ENCODE results near the gene CRLF3. TPM values are rescaled to one million over a fixed set of nuclear protein-coding genes. Genes with fewer than 3 reads are reported as not detected.

The CRLF3 gene
- total RNA-seq, 2 experiments from 2014 or later, result 61.4 to 65.6 TPM

DNA sequence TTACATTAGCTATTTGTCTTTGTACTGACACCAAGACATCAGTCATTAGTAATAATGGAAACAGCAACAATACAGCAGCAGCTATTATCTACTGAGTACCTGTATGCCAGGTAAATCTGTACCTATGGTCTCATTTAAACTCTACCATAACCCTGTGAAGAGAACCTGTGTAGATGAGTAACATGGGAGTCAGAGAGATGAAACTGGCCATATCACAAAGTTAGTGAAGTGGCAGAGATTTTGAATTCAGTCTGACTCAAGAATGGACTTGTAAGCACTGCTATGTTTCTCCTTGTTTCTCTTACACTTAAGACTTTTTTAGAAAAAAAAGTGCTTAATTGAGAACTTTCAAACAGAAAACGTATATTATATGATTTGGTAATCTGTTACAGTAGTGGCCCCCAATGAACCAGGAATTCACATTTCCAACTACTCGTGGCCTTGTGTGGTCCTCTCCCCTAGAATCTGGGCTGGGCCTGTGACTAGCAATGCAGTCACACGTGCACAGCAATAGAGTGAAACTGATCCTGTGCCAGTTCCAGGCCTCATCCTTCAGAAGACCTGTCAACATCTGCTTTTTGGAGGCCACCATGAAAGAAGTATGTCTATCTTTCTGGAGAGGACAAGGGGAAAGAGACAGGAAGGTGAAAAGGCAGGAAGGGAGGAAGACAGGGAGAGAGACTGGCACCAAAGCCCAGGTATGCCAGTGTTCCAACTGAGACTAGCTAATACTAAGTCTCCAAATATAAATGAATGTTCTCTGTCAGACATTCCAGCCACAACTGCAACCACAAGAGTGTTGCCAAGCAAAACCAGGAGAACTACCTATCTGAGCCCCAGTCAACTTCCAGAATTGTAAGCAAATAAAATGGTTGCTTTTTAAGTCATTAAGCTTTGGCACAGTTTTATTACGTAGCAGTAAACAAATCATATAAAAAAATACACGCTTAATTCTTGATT, 12.0 kb downstream of the CRLF3 start:
- CTCF ChIA-PET, result interaction anchor here (11.7 kb wide), 1 partner anchor 11 kb away, joined by 316 read pairs; the partner anchor contains the start of gene CRLF3
- Mint-ChIP-seq H3K27me3 (ENCODE audit: low read depth) (no peaks in the 10 kb centered on the region), H3K4me1 (ENCODE audit: low read depth) (peaks cover 52% of the 10 kb centered on the region), H3K27ac (peak overlapping the region; percentile 77), H3K9me3 (ENCODE audit: insufficient read depth) (no peaks in the 10 kb centered on the region), H3K36me3 (ENCODE audit: low read depth) (peaks cover 36% of the 10 kb centered on the region), H3K4me3 (no peak overlapping the region)
- POLR2A ChIA-PET, result interaction anchor here (11.2 kb wide), 1 partner anchor 10 kb away, joined by 218 read pairs; the partner anchor contains the start of gene CRLF3
- DNase-seq (no peak), ATAC-seq (no peak)

- ATAC-seq (no peak), DNase-seq (no peak)
- peak overlapping the region; percentile 99 for H3K27ac Mint-ChIP-seq
- ChIA-PET POLR2A (interaction anchor here (0.6 to 11.2 kb wide), 5 partner anchors 11 to 510 kb away, joined by 3 to 218 read pairs (median 4); partner anchors contain the start of genes ATAD5 and CRLF3), CTCF (interaction anchor here (1.9 to 11.7 kb wide), 4 partner anchors 9 to 22 kb away, joined by 6 to 316 read pairs (median 10); partner anchors contain the start of genes ATAD5 and CRLF3)
- H3K4me3 Mint-ChIP-seq, result peak overlapping the region; percentile 85
- H3K36me3 Mint-ChIP-seq (ENCODE audit: low read depth), result peaks cover 27% of the 10 kb centered on the region
- no peaks in the 10 kb centered on the region for H3K27me3 Mint-ChIP-seq (ENCODE audit: low read depth)
- no peaks in the 10 kb centered on the region for H3K9me3 Mint-ChIP-seq (ENCODE audit: insufficient read depth)
- H3K4me1 Mint-ChIP-seq (ENCODE audit: low read depth), result peaks cover 60% of the 10 kb centered on the region
These were observed 14.6 kb downstream of the CRLF3 start for GRCh38 chr17:30809867-30810266.

GRCh38 chr17:30808785-30809286, 15.7 kb downstream of the CRLF3 start:
- Mint-ChIP-seq H3K4me3 (peak overlapping the region; percentile 85), H3K27me3 (ENCODE audit: low read depth) (no peaks in the 10 kb centered on the region), H3K27ac (peak overlapping the region; percentile 99), H3K36me3 (ENCODE audit: low read depth) (peaks cover 35% of the 10 kb centered on the region), H3K9me3 (ENCODE audit: insufficient read depth) (no peaks in the 10 kb centered on the region), H3K4me1 (ENCODE audit: low read depth) (peaks cover 64% of the 10 kb centered on the region)
- DNase-seq (peak; percentile 74), ATAC-seq (peak; percentile 92)
- ChIA-PET CTCF (interaction anchor here (0.9 to 11.7 kb wide), 5 partner anchors 10 to 23 kb away, joined by 3 to 316 read pairs (median 6); partner anchors contain the start of genes ATAD5 and CRLF3), POLR2A (interaction anchor here (0.7 to 11.2 kb wide), 6 partner anchors 13 to 1252 kb away, joined by 3 to 218 read pairs (median 4); partner anchors contain the start of genes ATAD5 and CRLF3)

DNA sequence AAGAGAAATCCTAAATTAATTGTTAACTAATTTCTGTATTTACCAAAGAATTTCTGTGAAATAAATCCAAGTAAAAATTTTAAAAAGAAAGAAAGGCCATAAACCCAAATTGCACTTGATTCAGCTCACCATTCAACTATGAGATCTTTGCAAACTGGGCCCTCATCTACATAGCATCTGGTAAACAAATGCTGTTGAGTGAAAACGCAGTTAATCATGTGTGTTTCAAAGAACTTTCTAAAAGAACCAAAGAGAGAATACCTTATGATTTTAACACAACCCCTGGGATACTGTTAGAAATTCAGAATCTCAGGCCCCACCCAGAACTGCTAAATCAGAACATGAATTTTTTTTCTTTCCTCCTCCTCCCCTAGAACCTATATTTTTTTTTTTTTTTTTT, 16.6 kb downstream of the CRLF3 start:
- ATAC-seq (no peak), DNase-seq (no peak)
- H3K27me3 Mint-ChIP-seq (ENCODE audit: low read depth), result no peaks in the 10 kb centered on the region
- peak overlapping the region; percentile 99 for H3K27ac Mint-ChIP-seq
- H3K9me3 Mint-ChIP-seq (ENCODE audit: insufficient read depth), result no peaks in the 10 kb centered on the region
- H3K36me3 Mint-ChIP-seq (ENCODE audit: low read depth), result peaks cover 39% of the 10 kb centered on the region
- peak overlapping the region; percentile 85 for H3K4me3 Mint-ChIP-seq
- ChIA-PET CTCF (interaction anchor here (0.9 to 11.7 kb wide), 3 partner anchors 16 to 24 kb away, joined by 3 to 316 read pairs (median 14); partner anchors contain the start of genes ATAD5 and CRLF3), POLR2A (interaction anchor here (11.2 kb wide), 1 partner anchor 15 kb away, joined by 218 read pairs; the partner anchor contains the start of gene CRLF3)
- peaks cover 55% of the 10 kb centered on the region for H3K4me1 Mint-ChIP-seq (ENCODE audit: low read depth)

DNA sequence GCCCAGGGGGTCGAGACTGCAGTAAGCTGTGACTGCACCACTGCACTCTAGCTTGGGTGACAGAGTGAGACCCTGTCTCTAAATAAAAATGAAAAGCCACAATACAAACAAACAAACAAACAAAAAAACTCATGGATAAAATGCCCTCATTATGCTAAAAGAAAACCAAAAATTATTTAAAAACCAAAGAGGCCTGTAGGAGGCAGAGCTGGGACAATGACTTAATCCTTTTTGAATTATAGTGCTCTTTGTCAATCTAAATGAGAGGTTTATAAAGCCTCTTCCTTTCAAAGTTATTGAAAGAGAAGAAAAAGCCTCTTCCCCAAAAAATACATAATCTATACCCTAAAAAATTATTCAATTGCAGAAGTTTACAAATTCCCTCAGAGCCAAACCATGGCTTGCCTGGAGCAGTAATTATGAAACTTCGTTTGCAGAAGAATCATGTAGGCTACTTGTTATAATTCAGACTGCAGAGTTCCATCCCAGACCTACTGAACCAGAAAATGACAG, 18.5 kb downstream of the CRLF3 start:
- Mint-ChIP-seq H3K36me3 (ENCODE audit: low read depth) (peaks cover 47% of the 10 kb centered on the region), H3K4me3 (no peak overlapping the region), H3K4me1 (ENCODE audit: low read depth) (peaks cover 44% of the 10 kb centered on the region), H3K27ac (peak overlapping the region; percentile 80), H3K9me3 (ENCODE audit: insufficient read depth) (no peaks in the 10 kb centered on the region), H3K27me3 (ENCODE audit: low read depth) (no peaks in the 10 kb centered on the region)
- ATAC-seq (no peak), DNase-seq (no peak)
- ChIA-PET CTCF (interaction anchor here (1.7 to 11.7 kb wide), 2 partner anchors 10 to 18 kb away, joined by 11 to 316 read pairs; partner anchors contain the start of gene CRLF3), POLR2A (interaction anchor here (11.2 kb wide), 1 partner anchor 16 kb away, joined by 218 read pairs; the partner anchor contains the start of gene CRLF3)

DNA sequence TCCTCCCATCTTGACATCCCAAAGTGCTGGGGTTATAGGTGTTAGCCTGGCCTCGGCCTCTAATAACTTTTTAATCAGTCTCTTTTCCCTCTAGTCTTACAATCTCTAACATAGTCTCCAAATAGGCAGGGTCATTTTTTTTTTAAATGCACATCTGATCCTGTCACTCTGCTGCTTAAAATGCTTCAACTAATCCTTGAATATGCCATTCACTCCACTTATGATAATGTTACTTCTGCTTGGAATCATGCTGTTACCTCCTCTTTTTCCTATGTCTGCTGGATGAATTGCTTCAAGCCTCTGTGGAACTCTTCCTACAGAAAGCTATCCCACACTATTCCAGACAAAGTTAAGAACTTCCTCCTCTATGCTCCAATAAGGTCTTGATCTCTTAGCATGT, 22.8 kb downstream of the CRLF3 start:
- no peak for DNase-seq
- ChIA-PET CTCF (interaction anchor here (11.7 kb wide), 1 partner anchor 22 kb away, joined by 316 read pairs; the partner anchor contains the start of gene CRLF3), POLR2A (no interaction called here)
- peaks cover 17% of the 10 kb centered on the region for H3K4me1 Mint-ChIP-seq (ENCODE audit: low read depth)
- H3K36me3 Mint-ChIP-seq (ENCODE audit: low read depth), result peaks cover 56% of the 10 kb centered on the region
- H3K4me3 Mint-ChIP-seq, result no peak overlapping the region
- no peaks in the 10 kb centered on the region for H3K9me3 Mint-ChIP-seq (ENCODE audit: insufficient read depth)
- no peak for ATAC-seq
- H3K27me3 Mint-ChIP-seq (ENCODE audit: low read depth), result no peaks in the 10 kb centered on the region
- no peak overlapping the region for H3K27ac Mint-ChIP-seq

- POLR2A ChIA-PET, result interaction anchor here (1.0 to 1.3 kb wide), 2 partner anchors 13 to 28 kb away, joined by 3 to 6 read pairs; partner anchors contain the start of gene CRLF3
- Mint-ChIP-seq H3K4me3 (no peak overlapping the region), H3K27ac (no peak overlapping the region), H3K9me3 (ENCODE audit: insufficient read depth) (no peaks in the 10 kb centered on the region), H3K27me3 (ENCODE audit: low read depth) (no peaks in the 10 kb centered on the region), H3K4me1 (ENCODE audit: low read depth) (peaks cover 8% of the 10 kb centered on the region), H3K36me3 (ENCODE audit: low read depth) (peaks cover 59% of the 10 kb centered on the region)
- CTCF ChIA-PET, result interaction anchor here (1.7 to 2.0 kb wide), 2 partner anchors 10 to 30 kb away, joined by 11 to 15 read pairs; no protein-coding TSS in a partner anchor
- no peak for ATAC-seq
- DNase-seq, result peak; percentile 18
These were observed 28.5 kb downstream of the CRLF3 start for GRCh38 chr17:30796016-30796415.

- H3K9me3 Mint-ChIP-seq (ENCODE audit: insufficient read depth), result no peaks in the 10 kb centered on the region
- H3K27ac Mint-ChIP-seq, result no peak overlapping the region
- H3K4me1 Mint-ChIP-seq (ENCODE audit: low read depth), result peaks cover 15% of the 10 kb centered on the region
- CTCF ChIA-PET, result interaction anchor here (6.3 kb wide), 1 partner anchor 31 kb away, joined by 33 read pairs; the partner anchor contains the start of gene CRLF3
- DNase-seq (no peak), ATAC-seq (no peak)
- no peak overlapping the region for H3K4me3 Mint-ChIP-seq
- H3K27me3 Mint-ChIP-seq (ENCODE audit: low read depth), result no peaks in the 10 kb centered on the region
- H3K36me3 Mint-ChIP-seq (ENCODE audit: low read depth), result peaks cover 60% of the 10 kb centered on the region
- POLR2A ChIA-PET, result interaction anchor here (1.2 kb wide), 1 partner anchor 14 kb away, joined by 5 read pairs; no protein-coding TSS in a partner anchor
These were observed 30.1 kb downstream of the CRLF3 start for GRCh38 chr17:30794372-30794771.

- DNase-seq, result peak; percentile 18
- ChIA-PET POLR2A (interaction anchor here (1.2 kb wide), 1 partner anchor 13 kb away, joined by 5 read pairs; no protein-coding TSS in a partner anchor), CTCF (interaction anchor here (6.3 kb wide), 1 partner anchor 32 kb away, joined by 33 read pairs; the partner anchor contains the start of gene CRLF3)
- Mint-ChIP-seq H3K9me3 (ENCODE audit: insufficient read depth) (no peaks in the 10 kb centered on the region), H3K4me3 (no peak overlapping the region), H3K4me1 (ENCODE audit: low read depth) (peaks cover 15% of the 10 kb centered on the region), H3K27ac (no peak overlapping the region), H3K36me3 (ENCODE audit: low read depth) (peaks cover 65% of the 10 kb centered on the region), H3K27me3 (ENCODE audit: low read depth) (no peaks in the 10 kb centered on the region)
- no peak for ATAC-seq
These were observed 31.1 kb downstream of the CRLF3 start for GRCh38 chr17:30793282-30793977.

- Mint-ChIP-seq H3K4me1 (ENCODE audit: low read depth) (peaks cover 8% of the 10 kb centered on the region), H3K4me3 (no peak overlapping the region), H3K27me3 (ENCODE audit: low read depth) (no peaks in the 10 kb centered on the region), H3K36me3 (ENCODE audit: low read depth) (peaks cover 64% of the 10 kb centered on the region), H3K9me3 (ENCODE audit: insufficient read depth) (no peaks in the 10 kb centered on the region), H3K27ac (peak overlapping the region; percentile 78)
- CTCF ChIA-PET, result interaction anchor here (0.7 to 6.3 kb wide), 5 partner anchors 9 to 41 kb away, joined by 3 to 33 read pairs (median 3); partner anchors contain the start of gene CRLF3
- POLR2A ChIA-PET, result interaction anchor here (0.9 kb wide), 1 partner anchor 58 kb away, joined by 3 read pairs; no protein-coding TSS in a partner anchor
- ATAC-seq (no peak), DNase-seq (no peak)
These were observed 34.2 kb downstream of the CRLF3 start for GRCh38 chr17:30790279-30790678.
